IMR-90 (cell line): ENCODE measurements around the gene KRTAP10-11. TPM values are rescaled to one million over a fixed set of nuclear protein-coding genes. Genes with fewer than 3 reads are reported as not detected.
"Not testable (repeated sequence)": the region's sequence is repeated elsewhere in the genome, so short reads cannot be mapped to it uniquely, and the experiment has no call there.

Experiments used
- ATAC-seq: fragments of 200-7000 bp; cut with Tn5 transposase; 2 replicates; pipeline ENCODE4 v1.9.1; 2020; ENCODE audit warnings: low read depth, mild to moderate bottlenecking, moderate library complexity
- BruUV-seq: library from RNA; stranded (reverse); fragments of 400-500 nt; replicated peaks from 2 replicates; lab custom pipeline; 2021; lab: Mats Ljungman, UMichigan
- CTCF ChIA-PET: fragments of 300-600 bp; formaldehyde crosslinking; extraction: SDS; loops from one replicate; lab custom pipeline; 2021; ENCODE audit warnings: antibody characterized with exemption; lab: Yijun Ruan, JAX
- POLR2A ChIA-PET: fragments of 300-600 bp; sonication (Branson Sonifier 250); formaldehyde crosslinking; loops from one replicate; lab custom pipeline; 2022; ENCODE audit warnings: antibody characterized with exemption; ENCODE audit not compliant: unreplicated experiment; lab: Charles Lee
- DNase-seq: peaks from one replicate; pipeline ENCODE4 v3.0.0; 2013
- H2AFZ ChIP-seq: replicated peaks from 2 replicates; pipeline ENCODE3; 2013; ENCODE audit warnings: low read length, mild to moderate bottlenecking; ENCODE audit not compliant: poor library complexity
- H2AK5ac ChIP-seq: 2 replicates; pipeline ENCODE4 v1.6.1; 2013; ENCODE audit warnings: low read depth, low read length, inconsistent platforms
- H2AK9ac ChIP-seq: replicated peaks from 2 replicates; pipeline ENCODE3; 2013; ENCODE audit warnings: mild to moderate bottlenecking, low read depth, low read length, moderate library complexity; ENCODE audit not compliant: poor library complexity
- H2BK120ac ChIP-seq: 2 replicates; pipeline ENCODE4 v1.6.1; 2013; ENCODE audit warnings: low read depth, low read length, inconsistent platforms
- H2BK15ac ChIP-seq: 3 replicates; pipeline ENCODE4 v1.6.1; 2013; ENCODE audit warnings: low read depth, low read length, inconsistent platforms
- H2BK20ac ChIP-seq: 2 replicates; pipeline ENCODE4 v1.6.1; 2013; ENCODE audit warnings: low read depth, mild to moderate bottlenecking, inconsistent platforms, low read length, moderate library complexity
- H2BK5ac ChIP-seq: 2 replicates; pipeline ENCODE4 v1.6.1; 2013; ENCODE audit warnings: mild to moderate bottlenecking, low read depth, low read length, inconsistent platforms; ENCODE audit not compliant: poor library complexity, severe bottlenecking
- H3K14ac ChIP-seq: replicated peaks from 2 replicates; pipeline ENCODE4 v1.6.1; 2013; ENCODE audit warnings: low read depth, low read length, inconsistent platforms
- H3K18ac ChIP-seq: 2 replicates; pipeline ENCODE4 v1.6.1; 2013; ENCODE audit warnings: low read depth, low read length, control low read depth
- H3K23ac ChIP-seq: 2 replicates; pipeline ENCODE4 v1.6.1; 2013; ENCODE audit warnings: low read depth, low read length, inconsistent platforms
- H3K27ac ChIP-seq: 2 replicates; pipeline ENCODE4 v1.5.1; 2013; ENCODE audit warnings: mild to moderate bottlenecking, control low read depth, low read length; ENCODE audit not compliant: insufficient read depth
- H3K27me3 ChIP-seq: 2 replicates; pipeline ENCODE4 v1.6.1; 2013; ENCODE audit warnings: low read length; ENCODE audit not compliant: control insufficient read depth, insufficient read depth
- H3K36me3 ChIP-seq: 2 replicates; pipeline ENCODE4 v1.6.1; 2013; ENCODE audit warnings: low read length, mixed read lengths; ENCODE audit not compliant: control insufficient read depth, insufficient read depth
- H3K4ac ChIP-seq: 2 replicates; pipeline ENCODE4 v1.6.1; 2013; ENCODE audit warnings: low read depth, low read length, inconsistent platforms
- H3K4me1 ChIP-seq: 2 replicates; pipeline ENCODE4 v1.6.1; 2013; ENCODE audit warnings: low read length, mixed read lengths; ENCODE audit not compliant: control insufficient read depth, insufficient read depth
- H3K4me2 ChIP-seq: 2 replicates; pipeline ENCODE4 v1.6.1; 2013; ENCODE audit warnings: low read depth, mild to moderate bottlenecking, control low read depth, low read length, moderate library complexity
- H3K4me3 ChIP-seq: 2 replicates; pipeline ENCODE4 v1.5.1; 2013; ENCODE audit warnings: low read depth, mild to moderate bottlenecking, control low read depth, low read length, moderate library complexity; ENCODE audit not compliant: insufficient read depth
- H3K56ac ChIP-seq: 2 replicates; pipeline ENCODE4 v1.6.1; 2013; ENCODE audit warnings: low read length, inconsistent platforms; ENCODE audit not compliant: insufficient read depth; ENCODE audit errors: extremely low read depth
- H3K79me1 ChIP-seq, 2 experiments: 2 replicates each; pipeline ENCODE4 v1.6.1; 2013; ENCODE audit warnings: low read length in 2 of 2, inconsistent platforms in 1 of 2, low read depth in 1 of 2
- H3K9ac ChIP-seq: 2 replicates; pipeline ENCODE4 v1.6.1; 2013; ENCODE audit warnings: low read depth, low read length, control low read depth
- H3K9me1 ChIP-seq: 2 replicates; pipeline ENCODE4 v1.6.1; 2013; ENCODE audit warnings: low read length, inconsistent platforms; ENCODE audit not compliant: insufficient read depth
- H3K9me3 ChIP-seq: 2 replicates; pipeline ENCODE4 v1.6.1; 2013; ENCODE audit warnings: low read length; ENCODE audit not compliant: control insufficient read depth, insufficient read depth
- H4K20me1 ChIP-seq: 2 replicates; pipeline ENCODE4 v1.6.1; 2013; ENCODE audit warnings: low read length, inconsistent platforms; ENCODE audit not compliant: insufficient read depth
- H4K5ac ChIP-seq: 2 replicates; pipeline ENCODE4 v1.6.1; 2013; ENCODE audit warnings: mild to moderate bottlenecking, low read depth, low read length, control low read depth
- H4K8ac ChIP-seq, 2 experiments: 2 replicates each; pipeline ENCODE4 v1.6.1; 2013; ENCODE audit warnings: low read depth in 2 of 2, low read length in 2 of 2, control low read depth in 1 of 2, inconsistent platforms in 1 of 2
- H4K91ac ChIP-seq: 2 replicates; pipeline ENCODE4 v1.6.1; 2013; ENCODE audit warnings: low read depth, low read length, inconsistent platforms; ENCODE audit not compliant: insufficient read depth
- WGBS, 2 experiments: methylation state at CpG; one replicate each; pipeline versions ENCODE4 v1.1.5 to v1.1.7; 2013; ENCODE audit warnings: missing lambda C conversion rate in 2 of 2; ENCODE audit not compliant: insufficient read length in 1 of 2; ENCODE audit errors: extremely low coverage in 2 of 2; 5-methylcytosine and 5-hydroxymethylcytosine counted together
- dilution Hi-C: fragments of 300-500 bp; cut with HindIII; formaldehyde crosslinking; loops from one replicate; pipeline ENCODE4 v1.14.3; 2018; ENCODE audit warnings: low sequenced_read_pairs; ENCODE audit not compliant: unreplicated experiment
- in situ Hi-C: fragments of 300-500 bp; cut with MboI; formaldehyde crosslinking; loops from 3 replicates; pipeline ENCODE4 v1.14.3; 2019; ENCODE audit warnings: low sequenced_read_pairs, inconsistent platforms, mixed read lengths
- intact Hi-C: fragments of 100-400 bp; cut with micrococcal nuclease; formaldehyde crosslinking; loops from 2 replicates; pipeline ENCODE4 v1.10.0; 2022
- polyA plus RNA-seq, 3 experiments: library from polyadenylated mRNA; depleted of rRNA; stranded (reverse); fragments of >200 nt; gene quantifications; 2 replicates each; pipeline ENCODE4 v1.2.3, GENCODE V29; 2012; ENCODE audit warnings: low replicate concordance in 1 of 3
- total RNA-seq: library from RNA; depleted of rRNA; stranded (reverse); fragments of >200 nt; gene quantifications from 2 replicates; pipeline ENCODE4 v1.2.3, GENCODE V29; 2012

The KRTAP10-11 gene
- total and polyA plus RNA-seq, 2 of the 4 experiments (the other 2 are of a cell fraction), result not detected

DNA sequence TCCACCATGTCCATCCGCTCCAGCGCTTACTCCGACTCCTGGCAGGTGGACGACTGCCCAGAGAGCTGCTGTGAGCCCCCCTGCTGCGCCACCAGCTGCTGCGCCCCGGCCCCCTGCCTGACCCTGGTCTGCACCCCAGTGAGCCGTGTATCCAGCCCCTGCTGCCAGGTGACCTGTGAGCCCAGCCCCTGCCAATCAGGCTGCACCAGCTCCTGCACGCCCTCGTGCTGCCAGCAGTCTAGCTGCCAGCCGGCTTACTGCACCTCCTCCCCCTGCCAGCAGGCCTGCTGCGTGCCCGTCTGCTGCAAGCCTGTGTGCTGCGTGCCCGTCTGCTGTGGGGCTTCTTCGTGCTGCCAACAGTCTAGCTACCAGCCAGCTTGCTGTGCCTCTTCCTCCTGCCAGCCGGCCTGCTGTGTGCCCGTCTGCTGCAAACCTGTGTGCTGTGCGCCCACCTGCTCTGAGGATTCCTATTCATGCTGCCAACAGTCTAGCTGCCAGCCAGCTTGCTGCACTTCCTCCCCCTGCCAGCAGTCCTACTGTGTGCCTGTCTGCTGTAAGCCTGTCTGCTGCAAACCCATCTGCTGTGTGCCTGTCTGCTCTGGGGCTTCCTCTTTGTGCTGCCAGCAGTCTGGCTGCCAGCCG, 18.9 kb upstream of the KRTAP10-11 start:
- H3K23ac ChIP-seq, H3K36me3 ChIP-seq, H2AK5ac ChIP-seq, H3K79me1 ChIP-seq, in situ Hi-C loops, H3K4me1 ChIP-seq, H2BK20ac ChIP-seq, H4K5ac ChIP-seq, H2AK9ac ChIP-seq, CTCF ChIA-PET, H4K8ac ChIP-seq, BruUV-seq, H2BK5ac ChIP-seq, H2AFZ ChIP-seq, H3K27me3 ChIP-seq, intact Hi-C loops, H2BK120ac ChIP-seq, H3K4ac ChIP-seq, H4K20me1 ChIP-seq, H4K91ac ChIP-seq, H3K14ac ChIP-seq, H3K9me1 ChIP-seq, H3K9me3 ChIP-seq, H3K27ac ChIP-seq, H3K4me2 ChIP-seq, H3K9ac ChIP-seq, ATAC-seq, H3K56ac ChIP-seq, POLR2A ChIA-PET, H2BK15ac ChIP-seq, dilution Hi-C loops, H3K18ac ChIP-seq, H3K4me3 ChIP-seq, DNase-seq: not testable (repeated sequence)
- WGBS, 2 experiments, result 80% methylated on average over 7 of the region's 20 CpGs; no CpG with 5 or more reads in 1 of the 2 experiments

GRCh38 chr21:44627831-44628233, 18.4 kb upstream of the KRTAP10-11 start:
- DNase-seq, H4K20me1 ChIP-seq, in situ Hi-C loops, H2BK20ac ChIP-seq, H3K23ac ChIP-seq, H3K79me1 ChIP-seq, CTCF ChIA-PET, H2AFZ ChIP-seq, H3K4me1 ChIP-seq, H3K27me3 ChIP-seq, H3K56ac ChIP-seq, ATAC-seq, dilution Hi-C loops, H3K9ac ChIP-seq, H2AK5ac ChIP-seq, H4K91ac ChIP-seq, H2BK15ac ChIP-seq, H4K8ac ChIP-seq, H3K4ac ChIP-seq, H3K18ac ChIP-seq, H2AK9ac ChIP-seq, POLR2A ChIA-PET, H3K9me3 ChIP-seq, H3K4me2 ChIP-seq, intact Hi-C loops, H2BK5ac ChIP-seq, BruUV-seq, H3K14ac ChIP-seq, H3K4me3 ChIP-seq, H4K5ac ChIP-seq, H2BK120ac ChIP-seq, H3K36me3 ChIP-seq, H3K9me1 ChIP-seq, H3K27ac ChIP-seq: not testable (repeated sequence)
- no CpG with 5 or more reads among the region's 15 CpGs for WGBS, 2 experiments
